ENCODE measurements around the gene DUS1L. TPM values are rescaled to one million over a fixed set of nuclear protein-coding genes. Genes with fewer than 3 reads are reported as not detected.

Gene DUS1L
- total and polyA plus RNA-seq, 7 donors: 72.6 to 170 (median 117) TPM

DNA sequence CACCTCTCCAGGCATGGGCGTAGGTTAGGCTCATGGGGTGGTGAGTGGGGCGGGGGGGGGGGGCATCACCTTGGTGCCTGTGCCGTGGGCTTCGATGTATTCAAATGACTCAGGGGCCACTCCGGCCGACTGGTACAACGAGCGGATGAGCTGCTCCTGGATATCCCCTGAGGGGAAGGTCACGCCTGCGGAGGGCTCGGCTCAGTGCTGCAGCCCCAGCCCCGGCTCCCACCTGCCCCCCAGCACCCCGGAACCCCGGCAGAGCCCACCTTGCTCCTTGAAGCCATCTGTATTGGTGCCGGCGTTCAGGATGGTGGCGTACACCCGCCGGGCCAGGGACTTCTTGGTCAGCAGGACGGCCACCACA is 27.0 kb upstream of the DUS1L start:
- Histone ChIP-seq H3K36me3 (ENCODE audit: insufficient read depth in 1 of 2, low read depth in 1 of 2) (peaks cover 4 to 89% of the 10 kb centered on the region in 2 donors), H3K9me3 (no peaks in the 10 kb centered on the region), H3K4me1 (peaks cover 6% of the 10 kb centered on the region), H3K27me3 (ENCODE audit: insufficient read depth in 3 of 3, low read length in 2 of 3) (no peaks in the 10 kb centered on the region), H3K4me3 (no peak overlapping the region), H3K27ac (no peak overlapping the region)
- ATAC-seq (no peak), DNase-seq (peak in 1 of 2 donors; percentile 17)
- intact Hi-C loops (cut with DNase I): no loop called here
- 93 to 97% (median 94%) methylated on average over 17 to 20 of the region's 20 CpGs for WGBS, 3 donors
- TF ChIP-seq, protein P1, sequence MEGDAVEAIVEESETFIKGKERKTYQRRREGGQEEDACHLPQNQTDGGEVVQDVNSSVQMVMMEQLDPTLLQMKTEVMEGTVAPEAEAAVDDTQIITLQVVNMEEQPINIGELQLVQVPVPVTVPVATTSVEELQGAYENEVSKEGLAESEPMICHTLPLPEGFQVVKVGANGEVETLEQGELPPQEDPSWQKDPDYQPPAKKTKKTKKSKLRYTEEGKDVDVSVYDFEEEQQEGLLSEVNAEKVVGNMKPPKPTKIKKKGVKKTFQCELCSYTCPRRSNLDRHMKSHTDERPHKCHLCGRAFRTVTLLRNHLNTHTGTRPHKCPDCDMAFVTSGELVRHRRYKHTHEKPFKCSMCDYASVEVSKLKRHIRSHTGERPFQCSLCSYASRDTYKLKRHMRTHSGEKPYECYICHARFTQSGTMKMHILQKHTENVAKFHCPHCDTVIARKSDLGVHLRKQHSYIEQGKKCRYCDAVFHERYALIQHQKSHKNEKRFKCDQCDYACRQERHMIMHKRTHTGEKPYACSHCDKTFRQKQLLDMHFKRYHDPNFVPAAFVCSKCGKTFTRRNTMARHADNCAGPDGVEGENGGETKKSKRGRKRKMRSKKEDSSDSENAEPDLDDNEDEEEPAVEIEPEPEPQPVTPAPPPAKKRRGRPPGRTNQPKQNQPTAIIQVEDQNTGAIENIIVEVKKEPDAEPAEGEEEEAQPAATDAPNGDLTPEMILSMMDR (IDR thresholded peaks at IDR 0.05): no peak

- intact Hi-C loops (cut with DNase I): no loop called here
- peaks cover 6% of the 10 kb centered on the region for H3K4me1 ChIP-seq
- peak in 1 of 2 donors; percentile 41 for DNase-seq
- peaks cover 4 to 94% of the 10 kb centered on the region in 2 donors for H3K36me3 ChIP-seq (ENCODE audit: insufficient read depth in 1 of 2, low read depth in 1 of 2)
- H3K27me3 ChIP-seq (ENCODE audit: insufficient read depth in 3 of 3, low read length in 2 of 3): no peaks in the 10 kb centered on the region
- TF ChIP-seq, protein P1 (IDR thresholded peaks at IDR 0.05): no peak
- no peak for ATAC-seq
- H3K4me3 ChIP-seq: no peak overlapping the region
- H3K9me3 ChIP-seq: no peaks in the 10 kb centered on the region
- 92 to 95% (median 95%) methylated on average over 21 to 23 of the region's 23 CpGs for WGBS, 3 donors
- no peak overlapping the region for H3K27ac ChIP-seq
Measured at GRCh38 chr17:82092094-82092586, 26.5 kb upstream of the DUS1L start.

DNA sequence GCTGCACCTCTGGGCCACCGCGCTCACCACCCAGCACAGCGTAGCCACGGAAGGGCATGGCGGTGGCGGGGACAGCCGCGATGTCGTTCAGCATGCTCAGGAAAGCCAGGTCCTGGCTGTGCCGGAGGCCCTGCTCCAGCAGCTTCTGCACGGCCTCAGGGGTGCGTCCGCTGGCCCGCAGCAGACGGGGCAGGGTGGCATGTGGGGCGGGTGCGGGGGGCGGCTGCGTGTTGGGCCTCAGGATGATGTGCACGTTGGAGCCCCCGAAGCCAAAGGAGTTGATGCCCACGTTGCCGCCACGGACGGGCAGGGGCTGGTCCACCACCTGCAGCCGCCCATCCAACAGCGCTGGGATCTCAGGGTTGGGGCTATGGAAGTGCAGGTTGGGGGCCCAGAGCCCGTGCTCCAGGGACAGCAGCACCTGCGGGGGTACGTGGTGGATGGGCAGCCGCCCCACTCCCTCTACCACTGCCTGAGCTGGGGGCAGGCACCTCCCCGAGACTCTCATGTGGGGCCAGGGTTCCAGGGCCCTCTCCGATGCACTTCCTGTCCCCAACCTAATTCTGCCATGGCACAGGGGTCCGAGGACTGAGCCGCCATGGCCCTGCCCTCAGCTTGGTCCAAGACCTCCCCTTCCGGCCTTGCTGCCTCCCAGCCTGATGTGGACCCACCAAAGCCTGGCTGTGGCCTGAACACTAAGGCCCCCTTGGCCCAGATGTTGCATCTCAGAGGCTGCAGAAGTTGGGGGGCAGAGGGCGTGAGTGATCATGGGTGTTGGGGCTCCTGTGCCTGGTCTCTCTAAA is 25.9 kb upstream of the DUS1L start:
- intact Hi-C loops (cut with DNase I): no loop called here
- TF ChIP-seq, protein P1 (IDR thresholded peaks at IDR 0.05): no peak
- 93 to 95% (median 94%) methylated on average over 31 to 37 of the region's 37 CpGs for WGBS, 3 donors
- peaks cover 2% of the 10 kb centered on the region for H3K4me1 ChIP-seq
- H3K4me3 ChIP-seq: no peak overlapping the region
- H3K36me3 ChIP-seq (ENCODE audit: insufficient read depth in 1 of 2, low read depth in 1 of 2): peaks cover 4 to 99% of the 10 kb centered on the region in 2 donors
- DNase-seq: peak; percentile 11 to 51
- H3K27me3 ChIP-seq (ENCODE audit: insufficient read depth in 3 of 3, low read length in 2 of 3): no peaks in the 10 kb centered on the region
- no peak for ATAC-seq
- no peaks in the 10 kb centered on the region for H3K9me3 ChIP-seq
- no peak overlapping the region for H3K27ac ChIP-seq

- 91 to 96% (median 95%) methylated on average over 28 to 29 of the region's 29 CpGs for WGBS, 3 donors
- peaks cover 9 to 99% of the 10 kb centered on the region in 2 donors for H3K36me3 ChIP-seq (ENCODE audit: insufficient read depth in 1 of 2, low read depth in 1 of 2)
Measured at GRCh38 chr17:82090549-82091263, 25.1 kb upstream of the DUS1L start.

More at GRCh38 chr17:82090549-82091263, 25.1 kb upstream of the DUS1L start:
- H3K27me3 ChIP-seq (ENCODE audit: insufficient read depth in 3 of 3, low read length in 2 of 3): no peaks in the 10 kb centered on the region
- no peaks in the 10 kb centered on the region for H3K9me3 ChIP-seq
- TF ChIP-seq, protein P1 (IDR thresholded peaks at IDR 0.05): no peak
- no peak overlapping the region for H3K4me3 ChIP-seq
- intact Hi-C loops (cut with DNase I): no loop called here
- peak in 1 of 2 donors; percentile 46 for DNase-seq
- no peak overlapping the region for H3K27ac ChIP-seq
- no peak for ATAC-seq
- no peaks in the 10 kb centered on the region for H3K4me1 ChIP-seq

Data from psoas muscle (tissue), 8 donors.